ENCODE data around the gene CD37. TPM values are rescaled to one million over a fixed set of nuclear protein-coding genes. Genes with fewer than 3 reads are reported as not detected.
"Not testable (repeated sequence)": the region's sequence is repeated elsewhere in the genome, so short reads cannot be mapped to it uniquely, and the experiment has no call there.

Gene CD37
- total RNA-seq, 1 donor from 2014 or later: 0.82 TPM

DNA sequence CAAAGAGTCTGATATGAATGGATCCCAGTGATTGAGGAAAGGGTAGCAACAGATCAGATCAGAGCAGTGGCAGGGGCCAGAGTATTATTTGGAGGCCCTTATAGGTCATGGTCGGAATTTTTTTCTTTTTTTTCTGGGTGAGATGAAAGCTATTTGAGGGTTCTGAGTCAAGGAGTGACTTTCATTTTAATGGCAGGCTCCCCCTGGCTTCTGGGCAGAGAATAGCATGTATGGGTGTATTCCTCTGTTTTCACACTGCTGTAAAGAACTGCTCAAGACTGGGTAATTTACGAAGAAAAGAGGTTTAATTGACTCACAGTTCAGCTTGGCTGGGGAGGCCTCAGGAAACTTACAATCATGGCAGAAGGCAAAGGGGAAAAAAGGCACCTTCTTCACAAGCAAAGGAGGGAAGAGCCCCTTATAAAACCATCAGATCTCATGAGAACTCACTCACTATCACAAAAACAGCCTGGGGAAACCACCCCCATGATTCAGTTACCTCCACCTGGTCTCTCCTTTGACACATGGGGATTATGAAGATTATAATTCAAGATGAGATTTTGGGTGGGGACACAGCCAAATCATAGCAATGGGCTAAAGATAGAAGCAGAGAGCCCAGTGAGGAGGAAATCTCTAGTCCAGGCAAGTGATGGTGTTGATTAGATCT lies 7.2 kb upstream of the CD37 start:
- DNase-seq (ENCODE audit: low spot score in 2 of 2): no peak
- FAIRE-seq: no peak

DNA sequence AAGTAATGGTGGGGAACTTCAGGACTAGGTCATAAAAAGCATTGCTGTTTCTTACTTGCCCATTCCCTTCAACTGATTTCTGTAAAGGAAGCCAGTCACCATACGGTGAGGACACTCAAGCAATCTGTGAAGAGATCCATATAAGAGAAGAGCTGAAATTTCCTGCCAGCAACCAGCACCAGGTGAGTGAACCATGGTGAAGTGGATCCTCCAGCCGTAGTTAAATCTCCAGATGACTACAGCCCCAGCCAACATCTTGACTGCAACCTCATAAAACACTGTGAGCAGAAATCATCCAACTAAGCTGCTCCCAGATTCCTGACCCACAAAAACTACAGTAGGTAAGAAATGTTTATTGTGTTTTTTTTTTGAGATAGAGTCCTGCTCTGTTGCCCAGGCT lies 6.5 kb upstream of the CD37 start:
- FAIRE-seq (no peak), DNase-seq (ENCODE audit: low spot score in 2 of 2) (no peak)

DNA sequence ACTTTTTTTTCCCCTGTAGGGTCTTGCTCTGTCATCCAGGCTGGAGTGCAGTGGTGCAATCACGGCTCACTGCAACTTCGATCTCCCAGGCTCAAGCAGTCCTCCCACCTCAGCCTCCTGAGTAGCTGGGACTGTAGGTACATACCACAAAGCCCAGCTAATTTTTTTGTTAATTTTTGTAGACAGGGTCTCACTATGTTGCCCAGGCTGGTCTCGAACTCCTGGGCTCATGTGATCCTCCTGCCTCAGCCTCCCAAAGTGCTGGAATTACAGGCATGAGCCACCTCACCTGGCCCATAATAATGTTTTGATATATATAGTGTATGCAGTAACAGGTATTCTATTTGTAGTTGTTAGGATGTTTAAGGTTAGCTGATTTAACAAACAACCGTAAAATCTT lies 4.0 kb upstream of the CD37 start:
- not testable (repeated sequence) for DNase-seq (ENCODE audit: low spot score in 2 of 2); FAIRE-seq

DNA sequence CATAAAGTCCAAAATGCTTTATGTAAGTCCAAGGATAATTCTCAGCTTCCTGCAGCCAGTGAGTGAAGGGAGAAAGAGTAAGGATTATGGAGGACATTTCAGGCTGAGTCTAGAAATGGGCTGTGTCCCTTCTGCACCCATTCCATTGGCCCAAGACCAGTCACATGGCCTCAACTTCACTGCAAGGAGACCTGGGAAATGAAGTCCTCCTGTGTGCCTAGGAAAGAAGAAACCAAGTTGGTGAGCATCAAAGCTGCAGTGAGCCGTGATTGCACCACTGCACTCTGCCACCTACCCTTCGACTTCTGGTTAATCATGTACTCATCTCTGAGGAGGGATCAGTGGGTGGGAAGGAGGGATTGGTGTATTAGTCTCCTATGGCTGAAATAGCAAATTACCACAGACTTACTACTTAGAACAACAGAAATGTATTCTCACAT lies 3.6 kb upstream of the CD37 start:
- FAIRE-seq (no peak), DNase-seq (ENCODE audit: low spot score in 2 of 2) (peak; percentile 35 to 44)

DNA sequence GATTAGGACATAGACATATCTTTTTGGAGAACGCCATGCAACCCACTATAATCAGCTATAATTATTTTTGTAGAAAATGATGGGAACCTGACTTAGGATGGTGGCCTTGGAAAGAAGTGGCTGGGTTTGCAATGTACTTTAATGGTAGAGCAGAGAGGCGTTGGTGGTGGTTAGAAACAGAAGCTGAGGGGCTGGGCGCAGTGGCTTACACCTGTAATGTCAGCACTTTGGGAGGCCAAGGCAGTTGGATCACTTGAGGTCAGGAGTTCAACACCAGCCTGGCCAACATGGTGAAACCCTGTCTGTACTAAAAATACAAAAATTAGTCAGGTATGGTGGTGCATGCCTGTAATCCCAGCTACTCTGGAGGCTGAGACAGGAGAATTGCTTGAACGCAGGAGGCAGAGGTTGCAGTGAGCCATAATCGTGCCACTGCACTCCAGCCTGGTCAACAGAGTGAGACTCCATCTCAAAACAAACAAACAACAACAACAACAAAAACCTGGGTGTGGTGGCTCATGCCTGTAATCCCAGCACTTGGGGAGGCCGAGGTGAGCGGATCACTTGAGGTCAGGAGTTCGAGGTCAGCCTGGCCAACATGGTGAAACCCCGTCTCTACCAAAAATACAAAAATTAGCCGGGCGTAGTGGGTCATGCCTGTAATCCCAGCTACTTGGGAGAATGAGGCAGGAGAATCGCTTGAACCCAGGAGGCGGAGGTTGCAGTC lies 2.4 kb upstream of the CD37 start:
- not testable (repeated sequence) for FAIRE-seq; DNase-seq (ENCODE audit: low spot score in 2 of 2)

DNA sequence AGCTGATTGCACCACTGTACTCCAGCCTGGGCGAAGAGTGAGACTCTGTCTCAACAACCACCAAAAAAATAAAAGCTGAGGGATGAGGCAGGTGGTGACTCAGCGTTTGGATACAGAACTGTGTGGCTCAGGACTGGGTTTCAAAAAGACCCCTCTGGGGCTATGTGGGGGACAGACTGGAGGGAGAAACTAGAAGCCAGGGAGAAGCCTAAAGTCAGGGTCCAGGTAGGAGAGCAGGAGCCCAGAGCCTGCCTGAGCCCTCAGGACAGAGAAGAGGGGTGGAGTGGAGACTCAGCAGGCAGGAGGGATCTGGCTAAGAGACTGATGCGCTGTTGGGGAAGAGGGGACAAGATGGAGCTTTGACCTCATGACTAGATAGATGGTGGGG lies 1.8 kb upstream of the CD37 start:
- DNase-seq (ENCODE audit: low spot score in 2 of 2): no peak
- FAIRE-seq: no peak

DNA sequence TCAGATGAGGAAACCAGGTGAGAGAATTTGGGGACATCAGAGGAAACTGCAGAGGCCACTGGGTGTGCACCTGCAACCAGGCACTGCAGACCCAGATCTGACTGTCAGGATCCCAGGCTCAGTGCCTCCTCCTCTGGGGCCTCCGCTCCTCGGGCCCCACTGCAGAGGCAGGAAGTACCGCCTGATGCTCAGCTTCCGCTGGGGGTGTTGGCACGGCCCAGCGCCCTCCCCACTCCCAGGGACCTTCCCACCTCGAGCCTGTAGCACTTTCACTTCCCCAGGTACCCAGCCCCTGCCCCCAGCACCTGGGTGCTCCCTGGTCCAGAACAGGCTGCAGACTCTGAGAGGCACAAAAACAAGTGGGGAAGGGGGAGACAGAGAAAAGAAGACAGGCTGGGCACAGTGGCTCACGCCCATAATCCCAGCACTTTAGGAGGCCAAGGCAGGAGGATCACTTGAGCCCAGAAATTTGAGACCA lies 1.4 kb upstream of the CD37 start:
- no peak for DNase-seq (ENCODE audit: low spot score in 2 of 2)
- FAIRE-seq: no peak

DNA sequence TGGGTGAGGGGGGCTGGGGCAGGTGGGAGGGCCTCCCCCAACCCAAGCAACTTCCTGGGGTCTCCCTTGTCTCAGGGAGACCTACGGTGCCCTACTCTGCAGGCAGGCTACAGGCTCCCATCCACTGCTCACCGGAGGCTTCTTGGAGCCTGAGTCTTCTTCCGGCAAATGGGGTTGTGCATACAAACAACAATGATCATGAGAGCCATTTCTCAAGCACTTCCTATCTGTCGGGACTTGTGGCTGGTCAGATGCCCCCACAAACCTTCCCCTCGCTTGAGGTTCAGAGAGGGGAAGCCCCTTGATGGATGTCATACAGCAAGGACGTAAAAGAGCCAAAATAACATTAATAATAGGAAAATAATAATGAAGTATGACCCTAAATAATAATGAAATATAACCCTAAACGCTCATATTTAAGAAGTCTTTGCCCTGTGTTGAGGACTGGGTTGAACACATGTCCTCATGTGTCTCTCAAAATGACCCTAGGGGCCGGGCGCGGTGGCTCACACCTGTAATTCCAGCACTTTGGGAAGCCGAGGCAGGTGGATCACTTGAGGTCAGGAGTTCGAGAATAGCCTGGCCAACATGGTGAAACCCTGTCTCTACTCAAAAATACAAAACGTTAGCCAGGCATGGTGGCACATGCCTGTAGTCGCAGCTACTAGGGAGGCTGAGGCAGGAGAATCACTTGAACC lies 727 bp downstream of the CD37 start:
- DNase-seq (ENCODE audit: low spot score in 2 of 2) (no peak), FAIRE-seq (no peak)

DNA sequence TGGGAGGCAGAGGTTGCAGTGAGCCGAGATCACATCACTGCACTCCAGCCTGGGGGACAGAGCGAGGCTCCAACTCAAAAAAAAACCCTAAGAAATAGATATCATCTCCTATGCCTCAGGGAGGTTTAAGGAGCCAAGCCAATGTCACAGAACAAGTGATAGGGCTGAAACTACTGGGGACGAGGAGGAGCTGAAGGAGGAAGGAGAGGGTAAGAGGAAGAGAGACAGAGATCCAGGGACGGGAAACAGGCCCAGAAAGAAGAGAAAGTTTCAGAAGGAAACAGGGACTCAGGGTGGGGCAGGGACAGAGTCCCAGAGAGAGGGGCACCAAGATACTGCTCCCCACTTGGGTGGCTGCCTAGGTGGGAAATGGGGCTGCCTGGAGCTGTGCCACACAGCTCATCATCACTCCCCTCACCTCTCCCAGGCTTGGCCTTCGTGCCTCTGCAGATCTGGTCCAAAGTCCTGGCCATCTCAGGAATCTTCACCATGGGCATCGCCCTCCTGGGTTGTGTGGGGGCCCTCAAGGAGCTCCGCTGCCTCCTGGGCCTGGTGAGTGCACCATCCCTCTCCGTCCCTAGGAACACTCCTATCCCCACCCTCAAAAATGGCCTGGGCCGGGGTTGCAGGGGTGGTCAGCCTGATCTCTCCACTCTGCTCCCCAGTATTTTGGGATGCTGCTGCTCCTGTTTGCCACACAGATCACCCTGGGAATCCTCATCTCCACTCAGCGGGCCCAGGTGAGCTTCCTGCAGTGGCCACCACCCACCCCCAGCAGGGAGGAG lies 1.5 kb downstream of the CD37 start:
- FAIRE-seq (no peak), DNase-seq (ENCODE audit: low spot score in 2 of 2) (no peak)

DNA sequence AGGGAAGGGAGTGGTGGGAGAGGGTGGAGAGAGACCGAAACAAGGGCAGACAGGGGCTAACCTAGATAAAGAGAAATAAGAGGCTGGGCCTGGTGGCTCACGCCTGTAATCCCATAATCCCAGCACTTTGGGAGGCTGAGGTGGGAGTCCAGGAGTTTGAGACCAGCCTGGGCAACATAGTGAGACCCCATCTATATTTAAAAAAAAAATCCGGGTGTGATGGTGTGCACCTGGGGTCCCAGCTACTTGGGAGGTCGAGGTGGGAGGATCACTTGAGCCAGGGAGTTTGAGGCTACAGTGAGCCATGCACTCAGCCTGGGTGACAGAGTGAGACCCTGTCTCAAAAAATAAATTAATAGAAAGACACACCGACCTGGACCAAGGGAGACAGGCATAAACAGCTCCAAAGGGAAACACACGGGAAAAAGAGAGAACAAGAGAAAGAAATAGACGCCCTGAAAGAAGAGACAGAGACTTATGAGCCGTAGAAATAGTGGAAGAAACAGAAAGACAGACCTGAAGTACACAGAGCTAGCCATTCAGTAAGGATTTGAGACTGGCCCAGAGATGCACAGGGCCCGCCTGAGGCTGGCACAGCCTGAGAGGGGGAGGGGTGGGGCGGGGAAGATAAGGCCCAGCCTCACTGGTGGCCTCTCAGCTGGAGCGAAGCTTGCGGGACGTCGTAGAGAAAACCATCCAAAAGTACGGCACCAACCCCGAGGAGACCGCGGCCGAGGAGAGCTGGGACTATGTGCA lies 2.2 kb downstream of the CD37 start:
- no peak for FAIRE-seq
- DNase-seq (ENCODE audit: low spot score in 2 of 2): no peak

DNA sequence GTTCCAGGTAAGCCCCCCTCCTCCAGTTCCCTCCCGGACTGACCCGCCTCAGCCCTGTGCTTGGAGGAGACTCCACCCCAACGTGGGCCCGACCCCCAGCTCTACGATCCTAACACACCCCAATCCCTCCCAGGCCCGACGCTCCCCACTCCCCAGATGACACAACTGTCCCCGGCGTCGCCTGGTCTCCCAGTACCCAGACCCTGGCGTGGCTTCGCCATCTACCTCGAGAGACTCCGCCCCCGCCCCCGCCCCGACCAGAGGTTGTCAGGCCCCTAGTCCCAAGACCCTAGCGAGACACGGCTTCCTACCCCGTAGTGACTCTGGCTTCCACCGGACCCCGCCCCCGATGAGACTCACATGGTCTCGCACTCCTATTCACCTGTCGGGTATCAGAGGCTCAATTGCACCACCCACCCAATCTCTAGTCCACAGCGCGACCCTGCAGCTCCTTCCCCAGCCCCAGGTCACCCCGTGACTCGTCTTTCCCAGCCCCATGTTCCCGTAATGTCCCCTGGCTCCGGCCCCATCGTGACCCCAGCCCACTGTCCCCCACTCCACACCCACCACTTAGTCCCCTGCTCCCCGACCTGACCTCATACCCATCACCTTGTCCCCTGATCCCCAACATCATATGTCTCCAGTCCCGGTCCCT lies 2.9 kb downstream of the CD37 start:
- FAIRE-seq (no peak), DNase-seq (ENCODE audit: low spot score in 2 of 2) (no peak)

DNA sequence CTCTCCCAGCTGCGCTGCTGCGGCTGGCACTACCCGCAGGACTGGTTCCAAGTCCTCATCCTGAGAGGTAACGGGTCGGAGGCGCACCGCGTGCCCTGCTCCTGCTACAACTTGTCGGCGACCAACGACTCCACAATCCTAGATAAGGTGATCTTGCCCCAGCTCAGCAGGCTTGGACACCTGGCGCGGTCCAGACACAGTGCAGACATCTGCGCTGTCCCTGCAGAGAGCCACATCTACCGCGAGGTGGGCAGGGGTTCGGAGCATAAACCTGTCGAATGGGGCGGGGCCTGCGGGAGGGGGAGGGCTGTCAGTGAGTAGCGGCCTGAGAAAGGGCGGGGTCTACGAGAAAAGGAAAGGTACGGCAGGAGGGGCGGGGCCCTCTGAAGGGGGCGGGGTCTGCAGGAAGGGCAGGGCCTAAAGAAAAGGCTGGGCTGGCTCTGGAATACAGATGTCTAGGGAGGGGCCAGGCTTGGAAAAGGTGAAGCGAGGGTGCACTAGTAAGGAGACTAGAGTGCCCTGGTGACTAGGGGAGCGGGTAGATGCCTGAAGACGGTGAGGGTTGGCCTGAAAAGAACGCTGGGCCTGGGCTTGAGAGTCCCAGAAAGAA lies 3.6 kb downstream of the CD37 start:
- FAIRE-seq: no peak

DNA sequence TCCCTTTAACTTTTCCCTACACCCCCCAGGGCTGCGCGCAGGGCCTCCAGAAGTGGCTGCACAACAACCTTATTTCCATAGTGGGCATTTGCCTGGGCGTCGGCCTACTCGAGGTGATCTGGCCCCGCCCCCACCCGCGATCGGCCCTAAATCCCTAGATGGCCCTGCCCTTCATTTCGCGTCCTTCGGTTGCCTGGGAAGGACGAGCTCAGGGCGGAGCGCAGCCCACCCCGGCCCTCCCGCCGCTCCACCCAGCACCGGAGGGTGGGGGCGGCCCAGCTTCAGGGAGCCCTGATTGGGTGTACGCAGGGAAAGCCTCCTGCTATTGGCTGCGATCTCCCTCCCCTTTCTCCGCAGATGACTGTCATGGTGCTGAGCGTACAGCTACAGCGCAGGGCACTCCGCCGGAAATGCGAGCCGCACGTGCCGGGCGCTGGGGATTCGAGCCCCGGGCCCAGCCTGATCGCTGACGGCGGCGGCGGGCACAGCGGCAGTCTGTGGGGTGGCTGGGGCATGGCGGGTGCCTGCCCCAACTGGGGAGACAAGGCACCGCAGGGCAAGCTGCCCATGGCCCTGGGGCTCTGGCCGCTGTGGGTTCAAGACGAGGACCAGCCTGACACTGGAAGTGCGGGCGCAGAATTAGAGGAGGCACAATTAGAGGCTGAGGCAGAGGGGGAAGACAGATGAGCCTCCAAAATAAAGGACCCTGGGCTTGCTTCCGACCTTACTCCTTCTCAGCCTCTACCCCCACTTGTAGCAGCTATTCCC lies 4.3 kb downstream of the CD37 start:
- FAIRE-seq: no peak
- peak; percentile 82 to 97 for DNase-seq (ENCODE audit: low spot score in 2 of 2)

More for the DNA sequence above, 3.6 kb downstream of the CD37 start:
- peak in 1 of 2 donors; percentile 67 for DNase-seq (ENCODE audit: low spot score in 2 of 2)

DNA sequence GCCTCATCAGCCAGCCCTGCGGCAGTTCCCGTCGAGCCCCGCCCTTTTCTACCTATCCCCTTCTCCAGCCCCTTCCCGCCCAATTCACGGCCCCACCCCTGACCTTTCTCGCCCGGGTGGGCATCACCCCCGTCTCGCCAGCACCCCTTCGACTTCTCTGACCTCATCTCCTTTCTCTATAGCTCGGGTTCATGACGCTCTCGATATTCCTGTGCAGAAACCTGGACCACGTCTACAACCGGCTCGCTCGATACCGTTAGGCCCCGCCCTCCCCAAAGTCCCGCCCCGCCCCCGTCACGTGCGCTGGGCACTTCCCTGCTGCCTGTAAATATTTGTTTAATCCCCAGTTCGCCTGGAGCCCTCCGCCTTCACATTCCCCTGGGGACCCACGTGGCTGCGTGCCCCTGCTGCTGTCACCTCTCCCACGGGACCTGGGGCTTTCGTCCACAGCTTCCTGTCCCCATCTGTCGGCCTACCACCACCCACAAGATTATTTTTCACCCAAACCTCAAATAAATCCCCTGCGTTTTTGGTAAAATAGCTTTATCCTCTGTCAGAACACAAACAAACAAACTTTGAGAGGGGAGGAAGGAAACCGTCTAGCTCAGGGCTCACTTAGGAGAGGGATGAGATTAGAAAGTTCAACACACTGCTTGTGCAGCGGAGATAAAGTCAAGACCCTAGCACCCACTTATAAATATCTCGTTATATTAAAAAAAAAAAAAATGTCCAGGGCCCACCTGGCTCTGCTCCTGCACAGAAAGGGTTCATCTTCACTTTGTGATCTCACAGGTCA lies 5.1 kb downstream of the CD37 start:
- DNase-seq (ENCODE audit: low spot score in 2 of 2) (peak in 1 of 2 donors; percentile 74), FAIRE-seq (no peak)

DNA sequence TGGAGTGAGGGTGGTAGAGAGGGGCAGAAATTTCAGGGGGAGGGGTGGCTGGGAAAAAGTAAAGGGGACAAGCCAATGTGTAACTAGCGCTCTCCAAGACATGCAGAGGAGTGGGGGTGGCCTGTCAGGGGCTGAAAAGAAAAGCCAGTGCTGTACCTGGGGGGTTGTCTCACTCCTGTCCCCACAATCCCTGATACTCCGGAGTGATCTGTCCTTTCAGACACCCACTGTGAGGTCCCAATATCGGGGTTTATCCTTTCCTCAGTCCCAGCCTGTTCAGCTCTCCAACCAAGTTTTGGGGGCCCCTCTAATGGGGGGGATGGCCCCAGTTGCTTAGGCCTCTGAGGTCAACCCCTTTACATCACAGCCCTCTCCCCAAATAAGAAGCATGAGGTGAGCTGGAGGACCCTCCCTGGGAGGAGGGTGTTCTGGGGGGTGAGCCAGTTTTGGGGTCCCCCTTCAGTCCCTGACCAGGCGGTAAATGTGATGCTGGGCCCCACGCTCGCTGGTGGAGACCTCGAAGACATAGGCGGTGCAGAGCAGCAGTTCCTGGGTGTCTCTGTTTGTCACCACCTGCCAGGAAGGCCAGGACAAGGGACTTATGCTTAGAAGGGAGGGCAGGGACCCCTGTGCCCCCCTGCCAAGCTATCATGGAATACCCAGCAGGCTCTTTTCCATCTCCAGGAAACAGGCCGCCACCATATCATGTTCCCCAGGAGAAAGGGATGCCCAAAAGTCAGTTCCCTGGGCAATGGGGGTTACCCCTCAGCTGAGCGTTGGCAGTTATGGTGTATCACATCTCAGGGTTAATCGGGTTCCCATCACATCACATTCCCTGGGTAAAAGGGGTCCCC lies 5.9 kb downstream of the CD37 start:
- FAIRE-seq: no peak
- DNase-seq (ENCODE audit: low spot score in 2 of 2): no peak

DNA sequence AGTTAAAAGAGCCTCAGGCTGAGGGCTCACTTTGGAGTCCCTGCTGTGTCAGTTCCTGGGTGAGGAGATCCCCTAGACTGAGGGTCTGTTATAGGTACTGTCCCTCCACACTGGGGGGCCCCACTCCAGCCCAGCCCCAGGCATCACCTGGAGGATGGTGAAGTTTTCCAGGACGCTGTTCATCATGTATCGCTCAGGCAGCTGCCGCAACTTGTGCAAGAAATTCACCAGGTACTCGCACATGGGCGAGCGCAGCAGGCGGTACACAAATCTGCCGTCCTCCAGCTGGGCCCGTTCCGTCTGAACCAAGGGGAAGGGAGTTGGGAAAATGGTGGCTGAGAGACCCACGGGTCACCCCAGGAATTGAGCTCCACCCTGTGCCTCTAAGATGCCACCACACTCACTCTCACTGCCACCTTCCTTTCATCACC lies 7.1 kb downstream of the CD37 start:
- no peak for DNase-seq (ENCODE audit: low spot score in 2 of 2)
- FAIRE-seq: no peak

Measured in frontal cortex (tissue), 4 donors.